HG03064 (cell line): Measurements from ENCODE around the gene RPS28.
A peak's percentile ranks its signal among the peaks of the same experiment; 100 is the strongest.
"Not testable (repeated sequence)": the region's sequence is repeated elsewhere in the genome, so short reads cannot be mapped to it uniquely, and the experiment has no call there.

Experiments
- ATAC-seq: cut with Tn5 transposase; IDR thresholded peaks from one replicate; pipeline ENCODE4 v1.9.1; 2021; ENCODE audit warnings: low read depth; ENCODE audit not compliant: unreplicated experiment

Gene RPS28

DNA sequence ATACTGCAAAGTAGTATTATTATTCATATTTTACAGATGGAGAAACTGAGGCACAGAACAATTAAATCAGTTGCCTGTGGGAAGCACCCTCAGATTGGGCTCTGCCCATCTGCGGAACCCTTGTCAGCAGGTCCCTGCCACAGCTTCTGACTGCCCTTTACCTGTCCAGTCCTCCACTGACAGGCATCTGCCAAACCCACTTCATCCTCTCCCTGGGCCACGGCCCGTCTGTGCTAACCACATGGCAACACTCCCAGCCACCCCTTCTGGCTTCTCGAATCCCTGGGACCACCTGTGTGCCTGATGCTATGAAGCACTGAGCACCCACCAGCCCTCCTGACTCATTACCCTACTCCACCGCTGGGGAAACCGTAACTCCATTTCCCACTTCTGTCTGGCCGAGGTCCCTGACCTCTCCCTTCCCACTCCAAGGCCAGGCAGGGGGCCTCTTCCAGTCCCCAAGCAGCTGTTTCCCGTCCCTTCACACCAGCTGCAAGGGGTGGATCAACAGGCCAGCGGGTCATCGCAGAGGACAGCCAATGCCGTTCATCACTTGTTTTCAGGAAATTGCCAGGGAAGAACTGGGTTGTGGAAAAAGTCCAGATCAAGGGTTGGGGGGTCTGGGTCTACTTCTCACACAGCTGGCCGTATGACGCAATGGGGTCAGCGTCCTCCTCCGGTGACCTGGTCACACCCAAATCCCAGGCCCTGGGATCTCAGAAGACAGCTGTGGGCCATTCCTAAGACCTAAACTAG, 19.2 kb downstream of the RPS28 start:
- ATAC-seq, result no peak

DNA sequence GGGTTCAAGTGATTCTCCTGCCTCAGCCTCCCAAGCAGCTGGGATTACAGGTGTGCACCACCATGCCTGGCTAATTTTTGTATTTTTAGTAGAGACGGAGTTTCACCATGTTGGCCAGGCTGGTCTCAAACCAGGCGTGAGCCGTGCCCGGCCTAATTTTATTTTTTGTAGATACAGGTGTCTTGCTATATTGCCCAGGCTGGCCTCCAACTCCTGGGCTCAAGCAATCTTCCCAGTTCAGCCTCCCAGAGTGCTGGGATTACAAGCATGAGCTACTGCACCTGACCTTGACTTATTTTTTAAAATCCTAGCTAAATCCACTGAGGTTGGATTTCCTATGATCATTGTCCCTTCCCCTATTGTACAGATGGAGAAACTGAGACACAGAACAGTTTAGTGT, 20.2 kb downstream of the RPS28 start:
- ATAC-seq, result not testable (repeated sequence)

- no peak for ATAC-seq
Observed at GRCh38 chr19:8342316-8342683, 21.0 kb downstream of the RPS28 start.

GRCh38 chr19:8342684-8343482, 21.6 kb downstream of the RPS28 start, which contains the start of gene KANK3:
KANK3 (minus strand) TSS chr19:8343262; CDS start chr19:8337828, 5,434 bp downstream.
- peak; percentile 78 for ATAC-seq

GRCh38 chr19:8343483-8343844, 22.2 kb downstream of the RPS28 start:
- ATAC-seq, result no peak

- ATAC-seq, result not testable (repeated sequence)
Observed at GRCh38 chr19:8349629-8350372, 28.5 kb downstream of the RPS28 start.

DNA sequence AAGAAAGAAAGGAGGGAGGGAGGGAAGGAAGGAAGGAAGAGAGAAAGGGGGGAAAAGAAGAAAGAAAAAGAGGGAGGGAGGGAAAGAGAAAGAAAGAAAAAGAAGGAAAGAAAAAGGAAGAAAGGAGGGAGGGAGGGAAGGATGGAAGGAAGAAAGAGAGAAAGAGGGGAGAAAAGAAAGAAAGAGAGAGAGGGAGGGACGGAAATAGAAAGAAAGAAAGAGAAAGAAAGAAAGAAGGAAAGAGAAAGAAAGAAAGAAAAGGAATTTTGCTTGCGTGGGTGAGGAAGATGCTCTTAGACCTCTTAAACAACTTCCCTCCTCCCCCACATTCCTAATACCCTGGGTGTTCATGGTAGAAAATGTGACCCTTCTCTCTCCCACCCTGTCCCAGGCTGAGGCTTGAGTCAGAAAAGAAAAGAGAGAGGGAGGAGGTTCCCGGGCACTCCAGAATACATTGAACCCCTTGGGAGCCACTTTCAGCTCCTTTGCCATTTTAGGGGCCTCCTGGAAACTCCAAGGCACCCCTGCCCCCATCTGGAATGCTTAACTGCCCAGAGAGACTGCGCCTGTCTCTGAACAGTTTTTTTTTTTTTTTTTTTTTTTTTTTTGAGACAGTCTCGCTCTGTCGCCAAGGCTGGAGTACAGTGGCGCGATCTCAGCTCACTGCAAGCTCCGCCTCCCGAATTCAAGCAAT, 31.0 kb downstream of the RPS28 start:
- ATAC-seq, result no peak

DNA sequence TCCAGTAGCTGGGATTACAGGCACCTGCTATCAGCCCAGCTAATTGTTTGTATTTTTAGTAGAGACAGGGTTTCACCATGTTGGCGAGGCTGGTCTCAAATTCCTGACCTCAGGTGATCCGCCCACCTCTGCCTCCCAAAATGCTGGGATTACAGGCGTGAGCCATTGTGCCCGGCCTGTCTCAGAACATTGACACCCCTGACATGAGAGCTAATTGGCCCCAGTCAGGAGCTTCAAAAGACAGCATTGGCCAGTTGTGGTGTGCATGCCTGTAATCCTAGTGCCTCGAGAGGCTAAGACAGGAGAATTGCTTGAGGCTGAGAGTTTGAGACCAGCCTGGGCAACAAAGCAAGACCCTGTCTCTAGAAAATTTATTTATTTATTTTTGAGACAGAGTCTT, 31.5 kb downstream of the RPS28 start:
- ATAC-seq, result not testable (repeated sequence)

- ATAC-seq, result no peak
Observed at GRCh38 chr19:8355631-8356402, 34.5 kb downstream of the RPS28 start.

DNA sequence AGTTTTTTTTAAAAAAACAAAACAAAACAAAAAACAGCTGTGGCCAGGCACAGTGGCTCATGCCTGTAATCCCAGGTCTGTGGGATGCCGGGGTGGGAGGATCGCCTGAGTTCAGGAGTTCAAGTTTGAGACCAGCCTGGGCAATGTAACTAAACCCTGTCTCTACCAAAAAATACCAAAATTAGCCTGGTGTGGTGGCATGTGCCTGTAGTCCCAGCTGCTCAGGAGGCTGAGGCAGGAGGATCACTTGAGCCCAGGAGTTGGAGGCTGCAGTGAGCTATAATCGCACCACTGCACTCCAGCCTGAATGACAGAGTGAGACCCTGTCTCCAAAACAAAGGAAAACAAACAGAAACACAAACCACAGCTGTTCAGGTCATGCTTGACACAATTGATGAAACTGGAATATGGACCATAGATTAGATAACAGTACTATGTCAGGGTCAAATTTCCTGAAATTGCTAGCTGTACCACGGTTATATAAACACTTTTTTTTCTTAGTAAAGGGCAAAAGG, 35.8 kb downstream of the RPS28 start:
- ATAC-seq, result no peak

- no peak for ATAC-seq
Observed at GRCh38 chr19:8358948-8359347, 37.7 kb downstream of the RPS28 start.

DNA sequence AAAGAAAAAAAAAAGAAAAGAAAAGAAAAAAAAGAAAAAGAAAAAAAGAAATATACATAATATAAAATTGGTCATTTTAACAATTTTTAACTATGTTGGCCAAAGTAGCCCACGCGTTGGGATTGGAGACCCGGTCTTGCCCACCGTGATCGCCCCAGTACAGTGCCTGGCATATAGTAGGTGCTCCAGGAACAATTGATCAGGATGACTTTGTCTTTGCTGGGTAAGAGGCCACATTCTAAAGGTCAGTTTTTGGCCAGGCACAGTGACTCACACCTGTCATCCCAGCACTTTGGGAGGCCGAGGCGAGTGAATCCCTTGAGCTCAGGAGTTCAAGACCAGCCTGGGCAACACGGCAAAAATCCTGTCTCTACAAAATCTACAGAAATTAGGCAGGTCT, 38.9 kb downstream of the RPS28 start:
- ATAC-seq, result no peak

GRCh38 chr19:8361921-8362793, 40.9 kb downstream of the RPS28 start:
- ATAC-seq, result no peak

DNA sequence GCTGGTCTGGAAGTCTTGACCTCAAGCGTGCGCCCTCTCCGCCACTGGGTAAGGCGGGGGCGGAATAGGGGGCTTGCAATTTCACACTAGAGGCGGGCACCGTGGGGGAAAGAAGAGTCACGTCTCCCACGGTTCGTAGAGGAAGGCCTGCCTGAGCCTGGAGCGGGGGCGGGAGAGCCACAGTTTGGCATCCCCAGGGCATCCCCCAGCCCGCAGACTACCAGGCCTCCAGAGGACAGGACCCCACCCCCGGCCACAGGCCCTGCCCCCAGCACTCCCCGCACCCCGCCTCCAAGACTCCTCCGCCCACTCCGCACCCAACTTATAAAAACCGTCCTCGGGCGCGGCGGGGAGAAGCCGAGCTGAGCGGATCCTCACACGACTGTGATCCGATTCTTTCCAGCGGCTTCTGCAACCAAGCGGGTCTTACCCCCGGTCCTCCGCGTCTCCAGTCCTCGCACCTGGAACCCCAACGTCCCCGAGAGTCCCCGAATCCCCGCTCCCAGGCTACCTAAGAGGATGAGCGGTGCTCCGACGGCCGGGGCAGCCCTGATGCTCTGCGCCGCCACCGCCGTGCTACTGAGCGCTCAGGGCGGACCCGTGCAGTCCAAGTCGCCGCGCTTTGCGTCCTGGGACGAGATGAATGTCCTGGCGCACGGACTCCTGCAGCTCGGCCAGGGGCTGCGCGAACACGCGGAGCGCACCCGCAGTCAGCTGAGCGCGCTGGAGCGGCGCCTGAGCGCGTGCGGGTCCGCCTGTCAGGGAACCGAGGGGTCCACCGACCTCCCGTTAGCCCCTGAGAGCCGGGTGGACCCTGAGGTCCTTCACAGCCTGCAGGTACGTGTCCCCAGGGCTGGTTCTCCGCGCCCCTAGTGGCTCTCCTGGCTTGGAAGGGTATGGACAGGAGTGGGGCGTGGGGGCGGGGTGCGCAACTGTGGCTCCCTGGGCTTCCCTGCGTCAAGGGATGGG, 42.8 kb downstream of the RPS28 start, which contains the start of gene ANGPTL4:
TSS of gene ANGPTL4 (plus strand) at position 353 of the 969 bp plus-strand sequence. CDS start at position 520, 167 bp downstream.
- ATAC-seq, result no peak

DNA sequence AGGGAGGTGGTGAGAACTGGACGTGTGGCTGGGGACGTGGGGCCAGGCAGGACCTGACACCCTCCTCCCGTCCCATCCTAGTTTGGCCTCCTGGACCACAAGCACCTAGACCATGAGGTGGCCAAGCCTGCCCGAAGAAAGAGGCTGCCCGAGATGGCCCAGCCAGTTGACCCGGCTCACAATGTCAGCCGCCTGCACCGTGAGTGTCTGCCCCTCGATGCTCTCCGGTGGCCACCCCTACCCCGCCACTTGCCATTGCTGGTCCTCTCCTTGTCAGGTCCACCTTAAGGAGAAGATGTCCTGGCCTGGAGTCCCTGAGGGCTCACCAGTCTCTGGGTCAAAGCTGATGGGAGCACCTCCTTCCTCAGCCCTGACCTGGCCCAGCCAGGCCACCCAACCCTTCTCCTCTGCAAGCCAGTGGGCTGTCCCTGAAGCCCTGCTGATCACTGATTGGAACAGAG, 44.9 kb downstream of the RPS28 start:
- ATAC-seq, result no peak

GRCh38 chr19:8366961-8367326, 45.6 kb downstream of the RPS28 start:
- no peak for ATAC-seq

GRCh38 chr19:8367327-8368001, 46.2 kb downstream of the RPS28 start:
- ATAC-seq, result no peak
